Measurements from ENCODE around the gene RNASEH2C. TPM values are rescaled to one million over a fixed set of nuclear protein-coding genes. Genes with fewer than 3 reads are reported as not detected.

The RNASEH2C gene
- total RNA-seq, 5 donors from 2014 or later (not counting 1 experiment from before 2014, with no cell fraction given) = 35.8 to 77.4 (median 70.7) TPM

- ATAC-seq (replicated peaks in 1 of 4) = no peak
- Mint-ChIP-seq H3K36me3 (no peaks in the 10 kb centered on the region), H3K9me3 (no peaks in the 10 kb centered on the region), H3K4me1 (peaks cover 2 to 15% (median 4%) of the 10 kb centered on the region in 3 donors), H3K27ac (no peak overlapping the region), H3K4me3 (no peak overlapping the region), H3K27me3 (peaks cover 0 to 6% of the 10 kb centered on the region in 2 donors)
- no CpG with 5 or more reads among the region's 4 CpGs for WGBS (ENCODE audit: insufficient coverage)
- Histone ChIP-seq H3K4me3 (ENCODE audit: control insufficient read depth in 1 of 2, extremely low read depth in 1 of 2, low read length in 1 of 2) (no peak overlapping the region), H3K27me3 (replicated peaks in 1 of 2; ENCODE audit: control insufficient read depth in 2 of 2, extremely low read depth in 1 of 2, insufficient read depth in 2 of 2, low read length in 1 of 2) (peaks cover 0 to 5% of the 10 kb centered on the region in 2 experiments), H3K4me1 (ENCODE audit: control insufficient read depth in 1 of 2, extremely low read depth in 1 of 2, insufficient read depth in 2 of 2, low read length in 2 of 2) (peaks cover 0 to 4% of the 10 kb centered on the region in 2 experiments), H3K9me3 (no peaks in the 10 kb centered on the region), H3K27ac (ENCODE audit: low read length) (no peak overlapping the region), H3K36me3 (ENCODE audit: control insufficient read depth in 2 of 2, extremely low read depth in 1 of 2, insufficient read depth in 1 of 2, low read length in 1 of 2) (no peaks in the 10 kb centered on the region)
- no peak for DNase-seq
- ChIA-PET POLR2A (no interaction called here), CTCF (interaction anchor here in 1 of 2 donors (0.6 kb wide), 1 partner anchor 384 kb away, joined by 3 read pairs; no protein-coding TSS in a partner anchor)
Observed at GRCh38 chr11:65703846-65704245, 16.8 kb downstream of the RNASEH2C start.

GRCh38 chr11:65701686-65702085 is 18.9 kb downstream of the RNASEH2C start:
- H3K27ac ChIP-seq (ENCODE audit: low read length) = no peak overlapping the region
- H3K27me3 ChIP-seq (replicated peaks in 1 of 2; ENCODE audit: control insufficient read depth in 2 of 2, extremely low read depth in 1 of 2, insufficient read depth in 2 of 2, low read length in 1 of 2) = no peaks in the 10 kb centered on the region
- Mint-ChIP-seq H3K27ac (no peak overlapping the region), H3K36me3 (no peaks in the 10 kb centered on the region), H3K4me1 (peaks cover 2 to 9% (median 3%) of the 10 kb centered on the region in 3 donors), H3K9me3 (no peaks in the 10 kb centered on the region), H3K4me3 (no peak overlapping the region), H3K27me3 (peaks cover 3 to 6% of the 10 kb centered on the region in 2 donors)
- WGBS (ENCODE audit: insufficient coverage) = no CpG with 5 or more reads among the region's 1 CpG
- H3K4me1 ChIP-seq (ENCODE audit: control insufficient read depth in 1 of 2, extremely low read depth in 1 of 2, insufficient read depth in 2 of 2, low read length in 2 of 2) = peaks cover 0 to 4% of the 10 kb centered on the region in 2 experiments
- ChIA-PET POLR2A (no interaction called here), CTCF (interaction anchor here in 1 of 2 donors (0.6 to 0.7 kb wide), 2 partner anchors 16 to 673 kb away, joined by 3 read pairs; no protein-coding TSS in a partner anchor)
- no peaks in the 10 kb centered on the region for H3K36me3 ChIP-seq (ENCODE audit: control insufficient read depth in 2 of 2, extremely low read depth in 1 of 2, insufficient read depth in 1 of 2, low read length in 1 of 2)
- H3K4me3 ChIP-seq (ENCODE audit: control insufficient read depth in 1 of 2, extremely low read depth in 1 of 2, low read length in 1 of 2) = no peak overlapping the region
- ATAC-seq (replicated peaks in 1 of 4) = no peak
- no peak for DNase-seq
- H3K9me3 ChIP-seq = no peaks in the 10 kb centered on the region

- H3K36me3 Mint-ChIP-seq = no peaks in the 10 kb centered on the region
- no peak overlapping the region for H3K27ac Mint-ChIP-seq
- Histone ChIP-seq H3K4me3 (ENCODE audit: control insufficient read depth in 1 of 2, extremely low read depth in 1 of 2, low read length in 1 of 2) (no peak overlapping the region), H3K9me3 (no peaks in the 10 kb centered on the region), H3K27me3 (replicated peaks in 1 of 2; ENCODE audit: control insufficient read depth in 2 of 2, extremely low read depth in 1 of 2, insufficient read depth in 2 of 2, low read length in 1 of 2) (no peaks in the 10 kb centered on the region), H3K27ac (ENCODE audit: low read length) (no peak overlapping the region), H3K36me3 (ENCODE audit: control insufficient read depth in 2 of 2, extremely low read depth in 1 of 2, insufficient read depth in 1 of 2, low read length in 1 of 2) (no peaks in the 10 kb centered on the region), H3K4me1 (ENCODE audit: control insufficient read depth in 1 of 2, extremely low read depth in 1 of 2, insufficient read depth in 2 of 2, low read length in 2 of 2) (no peaks in the 10 kb centered on the region)
- ChIA-PET CTCF (interaction anchor here (0.6 to 0.9 kb wide), 2 partner anchors 118 to 821 kb away, joined by 4 read pairs; no protein-coding TSS in a partner anchor), POLR2A (interaction anchor here in 1 of 2 donors (0.6 kb wide), 1 partner anchor 1230 kb away, joined by 5 read pairs; no protein-coding TSS in a partner anchor)
- H3K27me3 Mint-ChIP-seq = peaks cover 3 to 6% of the 10 kb centered on the region in 2 donors
- H3K4me1 Mint-ChIP-seq = no peaks in the 10 kb centered on the region
- WGBS (ENCODE audit: insufficient coverage) = no CpG with 5 or more reads among the region's 3 CpGs
- H3K4me3 Mint-ChIP-seq = no peak overlapping the region
- DNase-seq (no peak), ATAC-seq (replicated peaks in 1 of 4) (no peak)
- H3K9me3 Mint-ChIP-seq = no peaks in the 10 kb centered on the region
Observed at GRCh38 chr11:65700399-65700798, 20.2 kb downstream of the RNASEH2C start.

GRCh38 chr11:65699306-65699705 is 21.3 kb downstream of the RNASEH2C start:
- no peaks in the 10 kb centered on the region for H3K9me3 ChIP-seq
- Mint-ChIP-seq H3K36me3 (no peaks in the 10 kb centered on the region), H3K27ac (no peak overlapping the region), H3K4me3 (no peak overlapping the region), H3K4me1 (no peaks in the 10 kb centered on the region), H3K9me3 (no peaks in the 10 kb centered on the region), H3K27me3 (peaks cover 3 to 4% of the 10 kb centered on the region in 2 donors)
- H3K4me1 ChIP-seq (ENCODE audit: control insufficient read depth in 1 of 2, extremely low read depth in 1 of 2, insufficient read depth in 2 of 2, low read length in 2 of 2) = no peaks in the 10 kb centered on the region
- H3K27ac ChIP-seq (ENCODE audit: low read length) = no peak overlapping the region
- 72% methylated on average over 6 of the region's 7 CpGs for WGBS (ENCODE audit: insufficient coverage)
- H3K4me3 ChIP-seq (ENCODE audit: control insufficient read depth in 1 of 2, extremely low read depth in 1 of 2, low read length in 1 of 2) = no peak overlapping the region
- CTCF ChIA-PET = no interaction called here
- no peaks in the 10 kb centered on the region for H3K27me3 ChIP-seq (replicated peaks in 1 of 2; ENCODE audit: control insufficient read depth in 2 of 2, extremely low read depth in 1 of 2, insufficient read depth in 2 of 2, low read length in 1 of 2)
- POLR2A ChIA-PET = interaction anchor here in 1 of 2 donors (0.6 kb wide), 1 partner anchor 32 kb away, joined by 3 read pairs; no protein-coding TSS in a partner anchor
- no peak for ATAC-seq (replicated peaks in 1 of 4)
- H3K36me3 ChIP-seq (ENCODE audit: control insufficient read depth in 2 of 2, extremely low read depth in 1 of 2, insufficient read depth in 1 of 2, low read length in 1 of 2) = no peaks in the 10 kb centered on the region
- no peak for DNase-seq

GRCh38 chr11:65698205-65698604 is 22.4 kb downstream of the RNASEH2C start:
- H3K36me3 ChIP-seq (ENCODE audit: control insufficient read depth in 2 of 2, extremely low read depth in 1 of 2, insufficient read depth in 1 of 2, low read length in 1 of 2) = no peaks in the 10 kb centered on the region
- no peak overlapping the region for H3K4me3 Mint-ChIP-seq
- POLR2A ChIA-PET = interaction anchor here in 1 of 2 donors (0.7 kb wide), 1 partner anchor 237 kb away, joined by 8 read pairs; no protein-coding TSS in a partner anchor
- no peak overlapping the region for H3K27ac ChIP-seq (ENCODE audit: low read length)
- no peak overlapping the region for H3K4me3 ChIP-seq (ENCODE audit: control insufficient read depth in 1 of 2, extremely low read depth in 1 of 2, low read length in 1 of 2)
- H3K4me1 ChIP-seq (ENCODE audit: control insufficient read depth in 1 of 2, extremely low read depth in 1 of 2, insufficient read depth in 2 of 2, low read length in 2 of 2) = no peaks in the 10 kb centered on the region
- no peak overlapping the region for H3K27ac Mint-ChIP-seq
- DNase-seq = no peak
- 81% methylated on average over 8 of the region's 8 CpGs for WGBS (ENCODE audit: insufficient coverage)
- H3K4me1 Mint-ChIP-seq = no peaks in the 10 kb centered on the region
- no peak for ATAC-seq (replicated peaks in 1 of 4)
- H3K27me3 Mint-ChIP-seq = peaks cover 3% of the 10 kb centered on the region in 2 donors
- no peaks in the 10 kb centered on the region for H3K9me3 Mint-ChIP-seq
- no peaks in the 10 kb centered on the region for H3K27me3 ChIP-seq (replicated peaks in 1 of 2; ENCODE audit: control insufficient read depth in 2 of 2, extremely low read depth in 1 of 2, insufficient read depth in 2 of 2, low read length in 1 of 2)
- H3K9me3 ChIP-seq = no peaks in the 10 kb centered on the region
- no peaks in the 10 kb centered on the region for H3K36me3 Mint-ChIP-seq
- CTCF ChIA-PET = no interaction called here

GRCh38 chr11:65696802-65697552 is 23.6 kb downstream of the RNASEH2C start:
- H3K4me1 Mint-ChIP-seq = no peaks in the 10 kb centered on the region
- Histone ChIP-seq H3K27ac (ENCODE audit: low read length) (no peak overlapping the region), H3K9me3 (no peaks in the 10 kb centered on the region), H3K36me3 (ENCODE audit: control insufficient read depth in 2 of 2, extremely low read depth in 1 of 2, insufficient read depth in 1 of 2, low read length in 1 of 2) (no peaks in the 10 kb centered on the region), H3K27me3 (replicated peaks in 1 of 2; ENCODE audit: control insufficient read depth in 2 of 2, extremely low read depth in 1 of 2, insufficient read depth in 2 of 2, low read length in 1 of 2) (no peaks in the 10 kb centered on the region), H3K4me1 (ENCODE audit: control insufficient read depth in 1 of 2, extremely low read depth in 1 of 2, insufficient read depth in 2 of 2, low read length in 2 of 2) (no peaks in the 10 kb centered on the region), H3K4me3 (ENCODE audit: control insufficient read depth in 1 of 2, extremely low read depth in 1 of 2, low read length in 1 of 2) (no peak overlapping the region)
- H3K27ac Mint-ChIP-seq = no peak overlapping the region
- no peak overlapping the region for H3K4me3 Mint-ChIP-seq
- POLR2A ChIA-PET = interaction anchor here in 1 of 2 donors (0.7 kb wide), 1 partner anchor 226 kb away, joined by 10 read pairs; no protein-coding TSS in a partner anchor
- CTCF ChIA-PET = interaction anchor here in 1 of 2 donors (0.7 kb wide), 1 partner anchor 44 kb away, joined by 6 read pairs; no protein-coding TSS in a partner anchor
- no peaks in the 10 kb centered on the region for H3K36me3 Mint-ChIP-seq
- H3K27me3 Mint-ChIP-seq = peaks cover 3% of the 10 kb centered on the region in 2 donors
- ATAC-seq (replicated peaks in 1 of 4) = no peak
- H3K9me3 Mint-ChIP-seq = no peaks in the 10 kb centered on the region
- no peak for DNase-seq
- 40% methylated on average over 1 of the region's 5 CpGs for WGBS (ENCODE audit: insufficient coverage)
